HL-60 (cell line): Measurements from ENCODE around the gene GPD1.

Source experiments
- DNase-seq, 2 experiments: peaks; one replicate each; pipeline ENCODE4 v3.0.0-alpha.2; 2010 to 2020; ENCODE audit warnings: low read depth in 1 of 2, low spot score in 1 of 2
- H3K27ac ChIP-seq: fragments of 250-450 bp; sonication (Bioruptor Pico); replicated peaks from 2 replicates; pipeline ENCODE4 v1.5.1; 2020; ENCODE audit warnings: mild to moderate bottlenecking, moderate library complexity
- H3K27me3 ChIP-seq: fragments of 250-450 bp; sonication (Bioruptor Pico); 2 replicates; pipeline ENCODE4 v1.5.1; 2021; ENCODE audit warnings: mild to moderate bottlenecking, moderate library complexity; ENCODE audit not compliant: insufficient read depth, poor library complexity, severe bottlenecking
- H3K4me3 ChIP-seq: replicated peaks from 2 replicates; pipeline ENCODE4 v1.5.1; 2011; ENCODE audit warnings: mild to moderate bottlenecking, control low read depth, low read length; ENCODE audit not compliant: insufficient read depth
- CTCF ChIP-seq: IDR thresholded peaks from one replicate; pipeline ENCODE4 v1.5.1; 2011; ENCODE audit warnings: low read length, control low read depth, inconsistent platforms; ENCODE audit not compliant: insufficient read depth
- GABPA ChIP-seq: IDR thresholded peaks from 2 replicates; pipeline ENCODE4 v1.6.1; 2012; ENCODE audit warnings: low read depth
- POLR2AphosphoS5 ChIP-seq: IDR thresholded peaks from 2 replicates; pipeline ENCODE4 v1.6.1; 2012; ENCODE audit warnings: low read depth
- SPI1 ChIP-seq: IDR thresholded peaks from 2 replicates; pipeline ENCODE4 v1.6.1; 2012; ENCODE audit warnings: low read depth, mild to moderate bottlenecking, borderline replicate concordance
- TF ChIP-seq, protein P1 (sequence below): IDR thresholded peaks from 2 replicates; pipeline ENCODE4 v1.6.1; 2012; ENCODE audit warnings: low read depth; ENCODE audit not compliant: insufficient replicate concordance

GPD1 gene

GRCh38 chr12:50074936-50075807 lies 28.6 kb upstream of the GPD1 start:
- H3K4me3 ChIP-seq = no peak overlapping the region
- no peak for TF ChIP-seq POLR2AphosphoS5
- TF ChIP-seq CTCF = peak; percentile 91
- H3K27ac ChIP-seq = no peak overlapping the region
- DNase-seq = peak in 1 of 2 experiments; percentile 78
- H3K27me3 ChIP-seq = no peaks in the 10 kb centered on the region

- H3K27ac ChIP-seq = no peak overlapping the region
- DNase-seq = no peak
- H3K4me3 ChIP-seq = no peak overlapping the region
- no peaks in the 10 kb centered on the region for H3K27me3 ChIP-seq
- TF ChIP-seq GABPA = no peak
- TF ChIP-seq POLR2AphosphoS5 = no peak
- no peak for TF ChIP-seq SPI1
- TF ChIP-seq CTCF = no peak
- TF ChIP-seq, protein P1, sequence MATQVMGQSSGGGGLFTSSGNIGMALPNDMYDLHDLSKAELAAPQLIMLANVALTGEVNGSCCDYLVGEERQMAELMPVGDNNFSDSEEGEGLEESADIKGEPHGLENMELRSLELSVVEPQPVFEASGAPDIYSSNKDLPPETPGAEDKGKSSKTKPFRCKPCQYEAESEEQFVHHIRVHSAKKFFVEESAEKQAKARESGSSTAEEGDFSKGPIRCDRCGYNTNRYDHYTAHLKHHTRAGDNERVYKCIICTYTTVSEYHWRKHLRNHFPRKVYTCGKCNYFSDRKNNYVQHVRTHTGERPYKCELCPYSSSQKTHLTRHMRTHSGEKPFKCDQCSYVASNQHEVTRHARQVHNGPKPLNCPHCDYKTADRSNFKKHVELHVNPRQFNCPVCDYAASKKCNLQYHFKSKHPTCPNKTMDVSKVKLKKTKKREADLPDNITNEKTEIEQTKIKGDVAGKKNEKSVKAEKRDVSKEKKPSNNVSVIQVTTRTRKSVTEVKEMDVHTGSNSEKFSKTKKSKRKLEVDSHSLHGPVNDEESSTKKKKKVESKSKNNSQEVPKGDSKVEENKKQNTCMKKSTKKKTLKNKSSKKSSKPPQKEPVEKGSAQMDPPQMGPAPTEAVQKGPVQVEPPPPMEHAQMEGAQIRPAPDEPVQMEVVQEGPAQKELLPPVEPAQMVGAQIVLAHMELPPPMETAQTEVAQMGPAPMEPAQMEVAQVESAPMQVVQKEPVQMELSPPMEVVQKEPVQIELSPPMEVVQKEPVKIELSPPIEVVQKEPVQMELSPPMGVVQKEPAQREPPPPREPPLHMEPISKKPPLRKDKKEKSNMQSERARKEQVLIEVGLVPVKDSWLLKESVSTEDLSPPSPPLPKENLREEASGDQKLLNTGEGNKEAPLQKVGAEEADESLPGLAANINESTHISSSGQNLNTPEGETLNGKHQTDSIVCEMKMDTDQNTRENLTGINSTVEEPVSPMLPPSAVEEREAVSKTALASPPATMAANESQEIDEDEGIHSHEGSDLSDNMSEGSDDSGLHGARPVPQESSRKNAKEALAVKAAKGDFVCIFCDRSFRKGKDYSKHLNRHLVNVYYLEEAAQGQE = no peak
Measured at GRCh38 chr12:50075808-50076170, 28.0 kb upstream of the GPD1 start.

DNA sequence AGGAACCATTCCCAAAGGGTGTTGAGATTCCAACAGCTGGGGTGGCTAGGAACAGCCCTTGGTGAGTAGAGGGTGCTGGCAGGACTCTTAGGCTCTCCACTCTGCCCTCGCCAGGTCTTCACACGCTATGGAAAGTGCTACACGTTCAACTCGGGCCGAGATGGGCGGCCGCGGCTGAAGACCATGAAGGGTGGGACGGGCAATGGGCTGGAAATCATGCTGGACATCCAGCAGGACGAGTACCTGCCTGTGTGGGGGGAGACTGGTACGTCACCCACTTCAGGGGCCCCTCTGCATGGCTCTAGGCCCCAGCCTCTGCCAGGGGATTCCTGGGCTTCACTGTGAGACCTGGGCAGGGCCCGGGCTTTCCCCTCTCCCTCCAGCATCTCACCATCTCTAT lies 26.7 kb upstream of the GPD1 start:
- TF ChIP-seq POLR2AphosphoS5 = no peak
- TF ChIP-seq SPI1 = no peak
- TF ChIP-seq GABPA = no peak
- TF ChIP-seq, protein P1 = no peak
- TF ChIP-seq CTCF = no peak
- no peak overlapping the region for H3K27ac ChIP-seq
- H3K4me3 ChIP-seq = no peak overlapping the region
- H3K27me3 ChIP-seq = no peaks in the 10 kb centered on the region
- DNase-seq = no peak

DNA sequence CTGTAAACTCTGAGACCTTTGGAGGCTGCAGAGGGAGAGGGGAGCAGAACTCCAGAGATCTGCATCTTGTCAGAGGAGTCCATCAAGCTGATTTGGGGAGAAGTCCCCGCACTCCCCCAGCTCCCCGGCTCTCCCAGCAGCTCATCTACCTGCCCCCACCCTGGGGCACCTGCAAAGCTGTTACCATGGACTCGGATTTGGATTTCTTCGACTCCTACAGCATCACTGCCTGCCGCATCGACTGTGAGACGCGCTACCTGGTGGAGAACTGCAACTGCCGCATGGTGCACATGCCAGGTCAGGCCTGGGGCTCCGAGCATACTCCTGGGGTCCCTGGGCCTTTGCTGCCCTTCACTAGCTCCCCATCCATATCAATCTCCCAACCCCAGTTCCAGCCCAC lies 25.5 kb upstream of the GPD1 start:
- no peak overlapping the region for H3K4me3 ChIP-seq
- TF ChIP-seq GABPA (no peak), SPI1 (no peak), POLR2AphosphoS5 (no peak)
- TF ChIP-seq, protein P1 = no peak
- H3K27me3 ChIP-seq = no peaks in the 10 kb centered on the region
- no peak for DNase-seq
- H3K27ac ChIP-seq = no peak overlapping the region
